SIG-M5 (cell line): ENCODE results near the gene ZGLP1.
"Not testable (repeated sequence)": the region's sequence is repeated elsewhere in the genome, so short reads cannot be mapped to it uniquely, and the experiment has no call there.

Source experiments
- DNase-seq: peaks from one replicate; lab custom pipeline; 2025; lab: John Stamatoyannopoulos, UW

Gene ZGLP1

DNA sequence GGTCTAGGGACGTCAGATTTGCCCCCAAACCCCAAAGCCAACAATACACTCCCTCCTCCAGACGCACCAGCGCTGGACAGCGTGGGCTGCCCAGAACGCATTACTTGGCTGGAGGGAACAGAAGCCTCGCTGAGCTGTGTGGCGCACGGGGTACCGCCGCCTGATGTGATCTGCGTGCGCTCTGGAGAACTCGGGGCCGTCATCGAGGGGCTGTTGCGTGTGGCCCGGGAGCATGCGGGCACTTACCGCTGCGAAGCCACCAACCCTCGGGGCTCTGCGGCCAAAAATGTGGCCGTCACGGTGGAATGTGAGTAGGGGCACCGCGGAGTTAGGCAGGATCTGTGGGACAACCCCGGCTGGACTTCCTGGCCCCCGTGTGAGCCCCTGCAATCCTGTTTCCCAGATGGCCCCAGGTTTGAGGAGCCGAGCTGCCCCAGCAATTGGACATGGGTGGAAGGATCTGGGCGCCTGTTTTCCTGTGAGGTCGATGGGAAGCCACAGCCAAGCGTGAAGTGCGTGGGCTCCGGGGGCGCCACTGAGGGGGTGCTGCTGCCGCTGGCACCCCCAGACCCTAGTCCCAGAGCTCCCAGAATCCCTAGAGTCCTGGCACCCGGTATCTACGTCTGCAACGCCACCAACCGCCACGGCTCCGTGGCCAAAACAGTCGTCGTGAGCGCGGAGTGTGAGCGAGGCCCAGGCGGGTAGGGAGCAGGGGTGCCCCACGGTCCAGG lies 15.8 kb downstream of the ZGLP1 start:
- no peak for DNase-seq

GRCh38 chr19:10292789-10293636 lies 16.6 kb downstream of the ZGLP1 start:
- DNase-seq: no peak

- no peak for DNase-seq
These were observed 17.3 kb downstream of the ZGLP1 start for GRCh38 chr19:10292206-10292788.

DNA sequence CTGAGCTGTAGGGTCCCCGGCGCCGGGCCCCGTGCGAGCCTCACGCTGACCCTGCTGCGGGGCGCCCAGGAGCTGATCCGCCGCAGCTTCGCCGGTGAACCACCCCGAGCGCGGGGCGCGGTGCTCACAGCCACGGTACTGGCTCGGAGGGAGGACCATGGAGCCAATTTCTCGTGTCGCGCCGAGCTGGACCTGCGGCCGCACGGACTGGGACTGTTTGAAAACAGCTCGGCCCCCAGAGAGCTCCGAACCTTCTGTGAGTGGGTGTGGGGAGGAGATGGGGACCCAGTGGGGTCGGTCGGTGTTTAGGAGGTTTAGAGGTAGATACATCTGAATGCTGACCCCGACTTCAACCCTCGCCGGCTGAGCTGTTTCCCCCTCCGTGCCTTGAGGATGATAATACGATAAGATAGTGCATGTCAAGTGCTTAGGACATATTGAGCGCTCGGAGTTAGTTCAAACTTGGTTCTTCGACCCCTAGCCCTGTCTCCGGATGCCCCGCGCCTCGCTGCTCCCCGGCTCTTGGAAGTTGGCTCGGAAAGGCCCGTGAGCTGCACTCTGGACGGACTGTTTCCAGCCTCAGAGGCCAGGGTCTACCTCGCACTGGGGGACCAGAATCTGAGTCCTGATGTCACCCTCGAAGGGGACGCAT lies 17.9 kb downstream of the ZGLP1 start:
- no peak for DNase-seq

- DNase-seq: no peak
These were observed 18.6 kb downstream of the ZGLP1 start for GRCh38 chr19:10290876-10291553.

GRCh38 chr19:10290357-10290875 lies 19.2 kb downstream of the ZGLP1 start:
- DNase-seq: no peak

GRCh38 chr19:10289836-10290356 lies 19.7 kb downstream of the ZGLP1 start, which contains the start of gene ICAM5:
Gene ICAM5 (plus strand): TSS chr19:10289952. CDS start chr19:10290044, 92 bp downstream.
- DNase-seq: no peak

GRCh38 chr19:10289167-10289835 lies 20.3 kb downstream of the ZGLP1 start:
- DNase-seq: no peak

DNA sequence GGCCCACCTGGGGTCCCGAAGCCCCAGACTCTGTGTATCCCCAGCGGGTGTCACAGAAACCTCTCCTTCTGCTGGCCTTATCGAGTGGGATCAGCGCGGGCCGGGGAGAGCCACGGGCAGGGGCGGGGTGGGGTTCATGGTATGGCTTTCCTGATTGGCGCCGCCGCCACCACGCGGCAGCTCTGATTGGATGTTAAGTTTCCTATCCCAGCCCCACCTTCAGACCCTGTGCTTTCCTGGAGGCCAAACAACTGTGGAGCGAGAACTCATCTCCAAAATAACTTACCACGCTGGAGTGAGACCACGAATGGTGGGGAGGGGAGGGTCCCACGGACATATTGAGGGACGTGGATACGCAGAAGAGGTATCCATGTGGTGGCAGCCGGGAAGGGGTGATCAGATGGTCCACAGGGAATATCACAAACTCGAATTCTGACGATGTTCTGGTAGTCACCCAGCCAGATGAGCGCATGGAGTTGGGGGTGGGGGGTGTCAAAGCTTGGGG lies 20.9 kb downstream of the ZGLP1 start:
- no peak for DNase-seq

DNA sequence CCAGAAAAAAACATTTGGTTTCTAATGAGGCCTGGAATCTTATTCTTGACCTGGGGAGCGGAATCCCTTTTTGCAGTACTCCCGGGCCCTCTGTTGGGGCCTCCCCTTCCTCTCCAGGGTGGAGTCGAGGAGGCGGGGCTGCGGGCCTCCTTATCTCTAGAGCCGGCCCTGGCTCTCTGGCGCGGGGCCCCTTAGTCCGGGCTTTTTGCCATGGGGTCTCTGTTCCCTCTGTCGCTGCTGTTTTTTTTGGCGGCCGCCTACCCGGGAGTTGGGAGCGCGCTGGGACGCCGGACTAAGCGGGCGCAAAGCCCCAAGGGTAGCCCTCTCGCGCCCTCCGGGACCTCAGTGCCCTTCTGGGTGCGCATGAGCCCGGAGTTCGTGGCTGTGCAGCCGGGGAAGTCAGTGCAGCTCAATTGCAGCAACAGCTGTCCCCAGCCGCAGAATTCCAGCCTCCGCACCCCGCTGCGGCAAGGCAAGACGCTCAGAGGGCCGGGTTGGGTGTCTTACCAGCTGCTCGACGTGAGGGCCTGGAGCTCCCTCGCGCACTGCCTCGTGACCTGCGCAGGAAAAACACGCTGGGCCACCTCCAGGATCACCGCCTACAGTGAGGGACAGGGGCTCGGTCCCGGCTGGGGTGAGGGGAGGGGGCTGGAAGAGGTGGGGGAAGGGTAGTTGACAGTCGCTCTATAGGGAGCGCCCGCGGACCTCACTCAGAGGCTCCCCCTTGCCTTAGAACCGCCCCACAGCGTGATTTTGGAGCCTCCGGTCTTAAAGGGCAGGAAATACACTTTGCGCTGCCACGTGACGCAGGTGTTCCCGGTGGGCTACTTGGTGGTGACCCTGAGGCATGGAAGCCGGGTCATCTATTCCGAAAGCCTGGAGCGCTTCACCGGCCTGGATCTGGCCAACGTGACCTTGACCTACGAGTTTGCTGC lies 22.5 kb downstream of the ZGLP1 start, which contains the start of gene ICAM4:
TSS of gene ICAM4 (plus strand) at position 153 of the 935 bp plus-strand sequence. CDS start at position 211, 58 bp downstream.
- no peak for DNase-seq

DNA sequence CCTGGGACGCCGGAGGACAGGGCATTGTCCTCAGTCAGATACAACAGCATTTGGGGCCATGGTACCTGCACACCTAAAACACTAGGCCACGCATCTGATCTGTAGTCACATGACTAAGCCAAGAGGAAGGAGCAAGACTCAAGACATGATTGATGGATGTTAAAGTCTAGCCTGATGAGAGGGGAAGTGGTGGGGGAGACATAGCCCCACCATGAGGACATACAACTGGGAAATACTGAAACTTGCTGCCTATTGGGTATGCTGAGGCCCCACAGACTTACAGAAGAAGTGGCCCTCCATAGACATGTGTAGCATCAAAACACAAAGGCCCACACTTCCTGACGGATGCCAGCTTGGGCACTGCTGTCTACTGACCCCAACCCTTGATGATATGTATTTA lies 24.2 kb downstream of the ZGLP1 start:
- no peak for DNase-seq

DNA sequence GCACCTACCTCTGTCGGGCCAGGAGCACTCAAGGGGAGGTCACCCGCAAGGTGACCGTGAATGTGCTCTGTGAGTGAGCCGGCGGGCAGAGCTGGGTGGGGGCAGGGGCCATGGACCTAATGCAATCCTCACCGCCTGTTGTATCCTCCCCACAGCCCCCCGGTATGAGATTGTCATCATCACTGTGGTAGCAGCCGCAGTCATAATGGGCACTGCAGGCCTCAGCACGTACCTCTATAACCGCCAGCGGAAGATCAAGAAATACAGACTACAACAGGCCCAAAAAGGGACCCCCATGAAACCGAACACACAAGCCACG lies 24.7 kb downstream of the ZGLP1 start:
- DNase-seq: no peak

GRCh38 chr19:10284065-10284959 lies 25.3 kb downstream of the ZGLP1 start:
- no peak for DNase-seq

- no peak for DNase-seq
These were observed 26.1 kb downstream of the ZGLP1 start for GRCh38 chr19:10283301-10284064.

DNA sequence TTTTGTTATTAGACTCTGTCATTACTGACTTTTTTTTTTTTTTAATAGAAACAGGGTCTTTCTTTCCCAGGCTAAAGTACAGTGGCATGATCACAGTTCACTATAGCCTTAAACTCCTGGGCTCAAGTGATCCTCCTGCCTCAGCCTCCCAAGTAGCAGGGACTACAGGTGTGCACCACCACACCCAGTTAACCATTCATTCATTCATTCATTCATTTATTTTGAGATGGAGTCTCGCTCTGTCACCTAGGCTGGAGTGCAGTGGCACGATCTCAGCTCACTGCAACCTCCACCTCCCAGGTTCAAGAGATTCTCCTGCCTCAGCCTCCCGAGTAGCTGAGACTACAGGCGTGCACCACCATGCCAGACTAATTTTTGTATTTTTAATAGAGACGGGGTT lies 27.6 kb downstream of the ZGLP1 start:
- not testable (repeated sequence) for DNase-seq

DNA sequence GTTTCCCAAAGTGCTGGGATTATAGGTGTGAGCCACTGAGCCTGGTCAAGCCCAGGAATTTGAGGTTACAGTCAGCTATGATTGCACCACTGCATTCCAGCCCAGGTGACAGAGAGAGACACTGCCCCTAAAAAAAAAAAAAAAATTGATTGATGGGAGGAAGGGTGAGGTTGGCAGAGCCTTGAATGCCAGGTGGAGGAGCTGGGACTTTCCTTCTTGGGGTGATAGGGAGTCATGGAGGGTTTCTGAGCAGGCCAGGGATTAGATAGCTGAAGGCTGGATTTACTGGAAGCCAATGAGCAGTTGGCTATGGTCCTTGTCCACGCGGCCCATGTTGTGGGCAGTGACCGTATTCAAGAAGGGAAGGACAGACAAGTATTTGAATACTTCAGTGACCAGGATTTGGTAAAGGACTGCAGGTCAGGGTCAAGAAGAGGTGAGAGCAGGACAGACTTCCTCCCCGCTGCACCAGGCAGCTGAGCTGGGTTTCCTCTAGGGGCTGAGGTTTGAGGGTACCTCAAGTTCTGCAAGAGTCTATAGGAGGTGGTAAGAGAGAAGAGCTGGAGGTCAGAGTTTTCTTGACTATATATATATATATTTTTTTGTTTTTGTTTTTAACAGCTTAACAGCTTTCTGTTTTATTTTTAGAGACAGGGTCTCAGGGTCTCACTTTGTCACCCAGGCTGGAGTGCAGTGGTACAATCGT lies 29.7 kb downstream of the ZGLP1 start:
- no peak for DNase-seq

DNA sequence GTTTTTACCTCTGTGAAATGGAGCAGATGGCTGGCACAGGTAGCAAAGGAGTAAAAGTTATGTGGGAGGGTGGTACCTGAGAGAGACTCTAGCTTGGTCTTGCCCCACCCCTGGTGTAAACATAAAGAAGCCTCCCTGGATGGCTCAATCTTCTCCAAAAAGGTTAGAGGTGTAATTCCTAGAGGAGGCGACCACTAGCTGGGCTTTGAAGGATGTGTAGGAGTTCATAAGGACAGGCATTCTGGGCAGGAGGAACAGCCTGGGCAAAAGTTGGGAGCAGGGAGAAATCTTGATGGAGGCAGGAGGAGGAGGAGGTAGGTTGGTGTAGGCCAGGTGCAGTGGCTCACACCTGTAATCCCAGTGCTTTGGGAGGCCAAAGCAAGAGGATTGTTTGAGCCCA lies 30.7 kb downstream of the ZGLP1 start:
- no peak for DNase-seq
